Sigmoid colon (tissue), 7 donors: ENCODE data around the gene ATXN8OS. TPM values are rescaled to one million over a fixed set of nuclear protein-coding genes. Genes with fewer than 3 reads are reported as not detected.
"Not testable (repeated sequence)": the region's sequence is repeated elsewhere in the genome, so short reads cannot be mapped to it uniquely, and the experiment has no call there.

ENCODE experiments used
- DNase-seq: peaks from one replicate; pipeline ENCODE4 v3.0.0-alpha.2; 2019
- H3K27ac ChIP-seq, 4 donors: fragments of 200-600 bp; sonication (generic); one replicate each; pipeline ENCODE4 v1.5.1; 2016 to 2019; ENCODE audit warnings: mild to moderate bottlenecking in 1 of 4
- H3K27me3 ChIP-seq, 3 donors: fragments of 200-600 bp; sonication (generic); one replicate each; pipeline ENCODE4 v1.5.1; 2019; ENCODE audit warnings: mild to moderate bottlenecking in 1 of 3
- H3K36me3 ChIP-seq, 4 donors: fragments of 200-600 bp; sonication (generic); one replicate each; pipeline ENCODE4 v1.5.1; 2016 to 2019
- H3K4me1 ChIP-seq, 4 donors: fragments of 200-600 bp; sonication (generic); one replicate each; pipeline ENCODE4 v1.5.1; 2017 to 2019
- H3K4me3 ChIP-seq, 4 donors: fragments of 200-600 bp; sonication (generic); one replicate each; pipeline ENCODE4 v1.5.1; 2017 to 2019; ENCODE audit warnings: mild to moderate bottlenecking in 2 of 4, moderate library complexity in 1 of 4
- H3K9me3 ChIP-seq, 4 donors: fragments of 200-600 bp in 3 of 4; sonication (generic) in 3 of 4; one replicate each; pipeline versions ENCODE4 v1.5.1 to v1.6.1; 2013 to 2019
- EP300 ChIP-seq, 4 donors: sonication (generic); formaldehyde crosslinking; IDR thresholded peaks; one replicate each; pipeline ENCODE4 v1.6.1; 2017; ENCODE audit warnings: antibody characterized with exemption in 4 of 4
- POLR2A ChIP-seq, 2 donors: fragments of 450-650 bp; IDR thresholded peaks; one replicate each; pipeline ENCODE4 v1.6.1; 2016; ENCODE audit warnings: antibody characterized with exemption in 2 of 2, mild to moderate bottlenecking in 2 of 2, moderate library complexity in 2 of 2
- POLR2AphosphoS5 ChIP-seq, 4 donors: sonication (generic); formaldehyde crosslinking; IDR thresholded peaks; one replicate each; pipeline ENCODE4 v1.6.1; 2017; ENCODE audit warnings: antibody characterized with exemption in 4 of 4
- WGBS, 2 donors: extraction: QIAGEN DNeasy Blood & Tissue Kit; methylation state at CpG; one replicate each; pipeline ENCODE4 v1.1.7; 2013; 5-methylcytosine and 5-hydroxymethylcytosine counted together
- intact Hi-C: fragments of 100-400 bp; cut with DNase I; formaldehyde crosslinking; loops from one replicate; pipeline ENCODE4 v1.15.1; 2023
- polyA plus RNA-seq, 3 donors: library from polyadenylated mRNA; stranded (reverse); fragments of 200-250 nt; gene quantifications; one replicate each; pipeline ENCODE4 v1.2.3, GENCODE V29; 2013
- total RNA-seq, 4 donors: library from RNA; depleted of rRNA; stranded (reverse); fragments of >200 nt; gene quantifications; one replicate each; pipeline ENCODE4 v1.1.0, GENCODE V29; 2016
- TF ChIP-seq, protein P1 (sequence below), 4 experiments: fragments of 450-650 bp in 3 of 4; fragments of 200-600 bp in 1 of 4; IDR thresholded peaks; one replicate each; pipeline ENCODE4 v1.5.1; 2016 to 2019; ENCODE audit warnings: antibody characterized with exemption in 4 of 4, mild to moderate bottlenecking in 3 of 4, moderate library complexity in 2 of 4
- donor health status: healthy with polysubstance abuse.
- donor health status: Bipolar disorder and iron deficiency.
- donor health status: healthy.

The ATXN8OS gene
- total and polyA plus RNA-seq, 7 donors = not detected

DNA sequence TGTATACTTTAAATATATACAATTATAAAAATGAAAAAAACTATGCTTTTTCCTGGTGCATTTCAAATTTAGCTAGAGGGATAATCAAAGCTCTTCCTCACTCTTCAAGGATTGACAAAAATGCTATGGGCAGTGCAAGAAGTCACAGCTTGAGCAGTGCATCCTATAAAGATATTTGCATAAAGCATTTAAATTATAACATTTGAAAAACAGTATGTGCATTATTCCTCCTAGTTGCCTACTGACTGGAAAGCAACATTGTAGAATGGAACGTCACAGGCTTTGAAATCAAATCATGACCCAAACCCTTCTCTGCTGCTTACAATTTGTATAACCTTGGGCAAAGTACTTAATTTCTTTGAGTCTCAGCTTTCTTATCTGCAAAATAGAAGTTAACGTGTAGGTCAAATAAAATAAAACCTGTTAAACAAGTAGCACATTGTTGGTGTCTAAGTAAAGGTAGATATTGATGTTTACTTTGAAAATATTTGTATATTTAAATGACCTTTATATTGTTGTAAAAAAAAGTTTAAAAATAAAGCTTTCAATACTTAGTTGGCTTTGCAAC, 9.8 kb downstream of the ATXN8OS start:
- H3K27me3 ChIP-seq = no peaks in the 10 kb centered on the region
- no peaks in the 10 kb centered on the region for H3K36me3 ChIP-seq
- no peak overlapping the region for H3K27ac ChIP-seq
- H3K9me3 ChIP-seq = no peaks in the 10 kb centered on the region
- TF ChIP-seq POLR2AphosphoS5 (IDR thresholded peaks at IDR 0.05) (no peak), EP300 (IDR thresholded peaks at IDR 0.05) (no peak)
- TF ChIP-seq, protein P1, sequence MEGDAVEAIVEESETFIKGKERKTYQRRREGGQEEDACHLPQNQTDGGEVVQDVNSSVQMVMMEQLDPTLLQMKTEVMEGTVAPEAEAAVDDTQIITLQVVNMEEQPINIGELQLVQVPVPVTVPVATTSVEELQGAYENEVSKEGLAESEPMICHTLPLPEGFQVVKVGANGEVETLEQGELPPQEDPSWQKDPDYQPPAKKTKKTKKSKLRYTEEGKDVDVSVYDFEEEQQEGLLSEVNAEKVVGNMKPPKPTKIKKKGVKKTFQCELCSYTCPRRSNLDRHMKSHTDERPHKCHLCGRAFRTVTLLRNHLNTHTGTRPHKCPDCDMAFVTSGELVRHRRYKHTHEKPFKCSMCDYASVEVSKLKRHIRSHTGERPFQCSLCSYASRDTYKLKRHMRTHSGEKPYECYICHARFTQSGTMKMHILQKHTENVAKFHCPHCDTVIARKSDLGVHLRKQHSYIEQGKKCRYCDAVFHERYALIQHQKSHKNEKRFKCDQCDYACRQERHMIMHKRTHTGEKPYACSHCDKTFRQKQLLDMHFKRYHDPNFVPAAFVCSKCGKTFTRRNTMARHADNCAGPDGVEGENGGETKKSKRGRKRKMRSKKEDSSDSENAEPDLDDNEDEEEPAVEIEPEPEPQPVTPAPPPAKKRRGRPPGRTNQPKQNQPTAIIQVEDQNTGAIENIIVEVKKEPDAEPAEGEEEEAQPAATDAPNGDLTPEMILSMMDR (IDR thresholded peaks at IDR 0.05) = no peak
- H3K4me3 ChIP-seq = no peak overlapping the region
- 17 to 57% methylated on average over 2 of the region's 2 CpGs for WGBS, 2 donors
- DNase-seq = no peak
- intact Hi-C loops = no loop called here
- H3K4me1 ChIP-seq = no peaks in the 10 kb centered on the region

DNA sequence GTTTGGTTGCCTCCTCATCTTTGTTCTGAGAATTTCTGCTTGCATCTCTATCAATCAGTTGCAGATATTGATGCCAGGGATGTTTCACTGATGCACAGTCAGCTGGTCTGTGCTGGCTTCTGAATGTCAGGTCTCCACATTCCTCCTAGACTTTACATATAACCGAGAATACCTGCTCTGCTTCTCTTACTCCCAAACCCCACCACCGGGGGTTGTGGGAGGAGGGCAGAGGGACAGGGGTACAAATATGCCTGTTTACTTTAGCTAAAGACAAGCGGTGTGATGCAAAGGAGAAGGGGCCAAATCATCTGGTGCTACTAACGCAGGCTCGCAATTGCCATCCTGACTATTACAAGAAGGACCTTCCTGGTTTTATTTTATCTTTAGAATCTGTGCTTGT, 18.1 kb downstream of the ATXN8OS start:
- WGBS, 2 donors = 70% methylated on average over 5 of the region's 5 CpGs
- no peak for TF ChIP-seq POLR2AphosphoS5 (IDR thresholded peaks at IDR 0.05)
- TF ChIP-seq, protein P1 (IDR thresholded peaks at IDR 0.05) = no peak
- TF ChIP-seq EP300 (IDR thresholded peaks at IDR 0.05) = no peak
- no peak for TF ChIP-seq POLR2A (IDR thresholded peaks at IDR 0.05)
- Histone ChIP-seq H3K27me3 (no peaks in the 10 kb centered on the region), H3K36me3 (no peaks in the 10 kb centered on the region), H3K27ac (no peak overlapping the region), H3K4me1 (no peaks in the 10 kb centered on the region), H3K9me3 (no peaks in the 10 kb centered on the region), H3K4me3 (no peak overlapping the region)
- intact Hi-C loops = no loop called here
- no peak for DNase-seq

DNA sequence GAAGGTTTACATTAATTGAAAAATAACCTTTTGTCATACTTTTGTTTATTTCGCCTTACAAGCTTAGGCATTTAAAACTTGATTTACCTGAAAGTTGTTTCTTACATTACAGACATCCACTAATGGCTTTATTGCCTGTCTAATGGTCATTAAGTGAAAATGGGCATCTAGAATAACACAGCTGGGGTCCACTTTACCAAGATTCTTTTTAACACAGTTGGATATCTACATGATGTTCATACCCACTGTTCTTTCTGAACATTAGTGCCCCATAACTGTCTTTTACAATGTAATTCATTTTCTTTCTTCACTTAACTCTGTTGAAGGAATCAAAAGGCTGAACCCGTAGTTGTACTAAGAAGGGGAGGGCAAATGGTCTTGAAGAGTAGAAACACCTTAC, 20.5 kb downstream of the ATXN8OS start:
- Histone ChIP-seq H3K4me1 (no peaks in the 10 kb centered on the region), H3K36me3 (no peaks in the 10 kb centered on the region), H3K4me3 (no peak overlapping the region), H3K9me3 (no peaks in the 10 kb centered on the region), H3K27ac (no peak overlapping the region), H3K27me3 (no peaks in the 10 kb centered on the region)
- TF ChIP-seq POLR2AphosphoS5 (IDR thresholded peaks at IDR 0.05) = no peak
- TF ChIP-seq POLR2A (IDR thresholded peaks at IDR 0.05) = no peak
- TF ChIP-seq EP300 (IDR thresholded peaks at IDR 0.05) = no peak
- TF ChIP-seq, protein P1 (IDR thresholded peaks at IDR 0.05) = no peak
- no peak for DNase-seq
- intact Hi-C loops = no loop called here
- WGBS, 2 donors = 74 to 82% methylated on average over 2 of the region's 2 CpGs

DNA sequence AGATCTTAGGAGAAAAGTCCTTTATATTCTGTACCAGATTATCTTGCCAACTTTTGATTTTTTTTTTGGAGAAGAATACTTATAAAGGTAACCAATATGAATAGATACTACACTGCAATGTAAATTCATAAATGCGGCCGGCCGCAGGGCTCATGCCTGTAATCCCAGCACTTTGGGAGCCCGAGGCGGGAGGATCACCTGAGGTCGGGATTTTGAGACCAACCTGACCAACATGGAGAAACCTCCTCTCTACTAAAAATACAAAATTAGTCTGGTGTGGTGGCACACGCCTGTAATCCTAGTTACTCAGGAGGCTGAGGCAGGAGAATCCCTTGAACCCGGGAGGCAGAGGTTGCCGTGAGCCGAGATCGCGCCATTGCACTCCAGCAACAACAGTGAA, 35.0 kb downstream of the ATXN8OS start:
- intact Hi-C loops, H3K27ac ChIP-seq, H3K4me3 ChIP-seq, DNase-seq, H3K27me3 ChIP-seq, H3K36me3 ChIP-seq, H3K9me3 ChIP-seq, H3K4me1 ChIP-seq: not testable (repeated sequence)
- WGBS, 2 donors = 94 to 95% methylated on average over 12 of the region's 12 CpGs

DNA sequence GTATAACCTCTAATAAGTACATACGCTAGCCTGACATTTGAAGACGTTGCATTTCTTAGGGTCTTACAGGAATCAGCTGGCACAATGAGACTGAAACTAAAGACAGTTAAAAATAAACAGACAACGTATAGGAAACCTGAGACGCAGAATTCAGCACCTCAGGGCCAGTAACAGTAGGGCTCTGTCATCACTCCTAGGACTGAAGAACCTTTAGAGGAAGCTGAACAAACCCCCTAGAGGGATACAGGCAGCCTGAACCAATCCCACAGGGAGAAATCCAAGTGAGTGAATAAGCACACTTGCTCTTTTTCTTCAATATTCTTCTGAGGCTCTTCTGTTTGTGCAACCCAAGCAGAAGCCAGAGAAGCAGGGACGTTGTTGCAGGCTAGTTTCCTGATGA, 54.5 kb downstream of the ATXN8OS start:
- Histone ChIP-seq H3K9me3 (no peaks in the 10 kb centered on the region), H3K36me3 (no peaks in the 10 kb centered on the region), H3K27ac (no peak overlapping the region), H3K27me3 (no peaks in the 10 kb centered on the region), H3K4me3 (no peak overlapping the region), H3K4me1 (no peaks in the 10 kb centered on the region)
- TF ChIP-seq, protein P1 (IDR thresholded peaks at IDR 0.05) = no peak
- no peak for TF ChIP-seq EP300 (IDR thresholded peaks at IDR 0.05)
- no peak for TF ChIP-seq POLR2A (IDR thresholded peaks at IDR 0.05)
- no peak for TF ChIP-seq POLR2AphosphoS5 (IDR thresholded peaks at IDR 0.05)
- intact Hi-C loops = no loop called here
- WGBS, 2 donors = 53 to 60% methylated on average over 5 of the region's 5 CpGs
- no peak for DNase-seq
